ENCODE measurements around the gene CCDC142. TPM values are rescaled to one million over a fixed set of nuclear protein-coding genes. Genes with fewer than 3 reads are reported as not detected.
A peak's percentile ranks its signal among the peaks of the same experiment; 100 is the strongest.

Gene CCDC142
- total RNA-seq, 1 donor from 2014 or later: 39.9 TPM

GRCh38 chr2:74429487-74430451 lies 53.0 kb downstream of the CCDC142 start:
- no peak for DNase-seq (ENCODE audit: low spot score, unreplicated experiment)
- no peak overlapping the region for H3K27ac Mint-ChIP-seq
- H3K36me3 Mint-ChIP-seq (ENCODE audit: insufficient read depth): peaks cover 21% of the 10 kb centered on the region
- TF ChIP-seq CTCF (IDR thresholded peaks at IDR 0.05; ENCODE audit: unreplicated experiment): no peak
- no peaks in the 10 kb centered on the region for H3K9me3 Mint-ChIP-seq (ENCODE audit: low read depth)
- H3K27me3 Mint-ChIP-seq: no peaks in the 10 kb centered on the region
- no peaks in the 10 kb centered on the region for H3K4me1 Mint-ChIP-seq (ENCODE audit: low read depth)
- H3K4me3 Mint-ChIP-seq (ENCODE audit: low read depth): no peak overlapping the region

DNA sequence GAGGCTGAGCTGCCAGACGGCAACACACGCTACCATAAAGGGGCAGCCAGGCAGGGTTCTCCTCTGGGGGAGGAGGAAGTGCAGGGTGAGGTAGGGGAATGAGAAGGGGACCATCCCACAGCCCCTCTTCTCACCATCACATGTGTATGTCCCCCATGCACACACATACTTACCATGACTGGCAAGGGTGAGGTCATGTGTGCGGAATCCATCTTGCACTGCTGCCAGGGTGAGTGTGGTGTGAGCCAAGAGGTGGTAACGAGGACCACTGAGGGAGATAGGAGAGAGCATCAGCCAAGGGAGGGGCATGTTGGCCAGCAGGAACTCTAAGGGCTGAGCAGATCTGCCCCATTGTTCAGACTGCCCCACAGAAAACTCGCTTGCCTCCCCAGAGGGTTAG lies 54.1 kb downstream of the CCDC142 start:
- DNase-seq (ENCODE audit: low spot score, unreplicated experiment): no peak
- H3K27me3 Mint-ChIP-seq: no peaks in the 10 kb centered on the region
- no peaks in the 10 kb centered on the region for H3K9me3 Mint-ChIP-seq (ENCODE audit: low read depth)
- no peak overlapping the region for H3K27ac Mint-ChIP-seq
- no peak overlapping the region for H3K4me3 Mint-ChIP-seq (ENCODE audit: low read depth)
- peaks cover 21% of the 10 kb centered on the region for H3K36me3 Mint-ChIP-seq (ENCODE audit: insufficient read depth)
- TF ChIP-seq CTCF (IDR thresholded peaks at IDR 0.05; ENCODE audit: unreplicated experiment): no peak
- H3K4me1 Mint-ChIP-seq (ENCODE audit: low read depth): no peaks in the 10 kb centered on the region

DNA sequence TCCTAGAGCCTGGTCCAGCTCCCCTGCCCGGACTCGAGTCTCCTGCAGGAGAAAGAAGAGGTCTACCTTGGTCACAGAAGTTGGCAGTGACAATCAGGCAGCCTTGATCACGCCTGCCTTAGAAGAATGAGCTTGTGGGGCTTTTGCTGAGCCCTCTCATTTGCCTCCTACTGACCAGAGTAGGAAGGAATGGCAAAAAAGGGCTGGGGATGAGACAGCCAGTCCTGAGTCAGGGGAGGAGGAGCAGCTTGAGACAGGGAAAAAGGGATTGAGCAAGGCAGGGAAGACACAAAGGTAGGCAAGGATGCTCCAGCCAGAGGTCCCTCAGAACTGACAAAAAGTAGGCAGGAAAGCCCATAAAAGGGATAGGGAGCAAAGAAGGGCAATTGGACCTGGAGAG lies 55.2 kb downstream of the CCDC142 start:
- Mint-ChIP-seq H3K27ac (peak overlapping the region; percentile 23), H3K36me3 (ENCODE audit: insufficient read depth) (peaks cover 21% of the 10 kb centered on the region), H3K27me3 (peaks cover 4% of the 10 kb centered on the region), H3K9me3 (ENCODE audit: low read depth) (no peaks in the 10 kb centered on the region), H3K4me1 (ENCODE audit: low read depth) (no peaks in the 10 kb centered on the region), H3K4me3 (ENCODE audit: low read depth) (no peak overlapping the region)
- no peak for DNase-seq (ENCODE audit: low spot score, unreplicated experiment)
- no peak for TF ChIP-seq CTCF (IDR thresholded peaks at IDR 0.05; ENCODE audit: unreplicated experiment)

GRCh38 chr2:74426181-74426758 lies 56.5 kb downstream of the CCDC142 start:
- Mint-ChIP-seq H3K4me1 (ENCODE audit: low read depth) (peaks cover 5% of the 10 kb centered on the region), H3K9me3 (ENCODE audit: low read depth) (no peaks in the 10 kb centered on the region), H3K4me3 (ENCODE audit: low read depth) (no peak overlapping the region), H3K27ac (no peak overlapping the region), H3K36me3 (ENCODE audit: insufficient read depth) (peaks cover 21% of the 10 kb centered on the region), H3K27me3 (peaks cover 4% of the 10 kb centered on the region)
- TF ChIP-seq CTCF (IDR thresholded peaks at IDR 0.05; ENCODE audit: unreplicated experiment): no peak
- no peak for DNase-seq (ENCODE audit: low spot score, unreplicated experiment)

DNA sequence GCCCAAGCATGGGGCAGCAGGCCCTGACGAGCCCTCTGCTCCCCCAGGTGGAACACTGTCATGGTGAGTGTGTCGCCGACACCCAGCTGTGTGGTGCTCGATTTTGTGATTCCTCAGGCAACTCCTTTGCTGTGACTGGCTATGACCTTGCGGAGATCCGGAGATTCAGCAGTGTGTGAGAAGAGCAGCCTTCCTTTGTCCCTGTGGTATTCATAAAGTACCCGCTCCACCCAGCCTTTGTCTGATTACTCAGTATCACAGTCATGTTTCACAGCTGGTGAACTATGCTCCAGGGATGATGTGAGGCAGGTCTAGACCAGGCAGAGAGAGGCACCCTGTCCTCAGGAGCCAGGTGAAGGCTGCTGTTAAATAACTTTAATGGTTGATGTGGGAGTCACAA lies 57.3 kb downstream of the CCDC142 start:
- Mint-ChIP-seq H3K27me3 (peaks cover 4% of the 10 kb centered on the region), H3K4me3 (ENCODE audit: low read depth) (no peak overlapping the region), H3K9me3 (ENCODE audit: low read depth) (no peaks in the 10 kb centered on the region), H3K36me3 (ENCODE audit: insufficient read depth) (peaks cover 19% of the 10 kb centered on the region), H3K27ac (peak overlapping the region; percentile 45), H3K4me1 (ENCODE audit: low read depth) (peaks cover 7% of the 10 kb centered on the region)
- DNase-seq (ENCODE audit: low spot score, unreplicated experiment): no peak
- TF ChIP-seq CTCF (IDR thresholded peaks at IDR 0.05; ENCODE audit: unreplicated experiment): no peak
